Stomach (tissue), 4 donors: ENCODE data around the gene PRLR.

Source experiments
- EP300 ChIP-seq: sonication (generic); formaldehyde crosslinking; IDR thresholded peaks from one replicate; pipeline ENCODE4 v1.6.1; 2017; ENCODE audit warnings: antibody characterized with exemption
- POLR2A ChIP-seq, 4 donors: fragments of 450-650 bp; IDR thresholded peaks; one replicate each; pipeline ENCODE4 v1.6.1; 2016; ENCODE audit warnings: antibody characterized with exemption in 4 of 4, control low read depth in 2 of 4, mild to moderate bottlenecking in 1 of 4, moderate library complexity in 1 of 4
- TF ChIP-seq, protein P1 (sequence below), 7 experiments: fragments of 450-650 bp in 4 of 7; fragments of 200-600 bp in 3 of 7; sonication (generic) in 3 of 7; IDR thresholded peaks; one replicate each; pipeline ENCODE4 v1.5.1; 2016 to 2019; ENCODE audit warnings: antibody characterized with exemption in 7 of 7, control low read depth in 2 of 7, mild to moderate bottlenecking in 1 of 7

DNA sequence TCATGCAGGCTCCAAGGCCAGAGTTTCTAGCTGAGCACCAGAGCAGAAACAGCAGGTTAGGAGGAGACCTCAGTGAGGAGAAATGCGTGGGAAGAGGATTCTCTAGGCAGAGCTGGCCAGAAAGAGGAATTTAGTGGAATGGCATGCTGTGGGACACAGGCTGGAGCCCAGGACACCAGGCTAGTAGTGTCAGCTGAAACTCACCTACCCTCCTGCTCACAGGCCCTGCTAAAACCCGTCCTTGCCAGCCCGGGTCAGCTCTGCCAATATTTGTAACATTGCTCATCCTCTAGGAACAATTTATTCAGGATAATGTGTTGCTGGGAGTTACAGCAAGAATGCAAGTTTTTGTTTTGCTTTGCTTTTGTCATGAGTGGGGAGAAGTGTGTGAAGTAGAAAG, 142.3 kb downstream of the PRLR start:
- TF ChIP-seq, protein P1, sequence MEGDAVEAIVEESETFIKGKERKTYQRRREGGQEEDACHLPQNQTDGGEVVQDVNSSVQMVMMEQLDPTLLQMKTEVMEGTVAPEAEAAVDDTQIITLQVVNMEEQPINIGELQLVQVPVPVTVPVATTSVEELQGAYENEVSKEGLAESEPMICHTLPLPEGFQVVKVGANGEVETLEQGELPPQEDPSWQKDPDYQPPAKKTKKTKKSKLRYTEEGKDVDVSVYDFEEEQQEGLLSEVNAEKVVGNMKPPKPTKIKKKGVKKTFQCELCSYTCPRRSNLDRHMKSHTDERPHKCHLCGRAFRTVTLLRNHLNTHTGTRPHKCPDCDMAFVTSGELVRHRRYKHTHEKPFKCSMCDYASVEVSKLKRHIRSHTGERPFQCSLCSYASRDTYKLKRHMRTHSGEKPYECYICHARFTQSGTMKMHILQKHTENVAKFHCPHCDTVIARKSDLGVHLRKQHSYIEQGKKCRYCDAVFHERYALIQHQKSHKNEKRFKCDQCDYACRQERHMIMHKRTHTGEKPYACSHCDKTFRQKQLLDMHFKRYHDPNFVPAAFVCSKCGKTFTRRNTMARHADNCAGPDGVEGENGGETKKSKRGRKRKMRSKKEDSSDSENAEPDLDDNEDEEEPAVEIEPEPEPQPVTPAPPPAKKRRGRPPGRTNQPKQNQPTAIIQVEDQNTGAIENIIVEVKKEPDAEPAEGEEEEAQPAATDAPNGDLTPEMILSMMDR (IDR thresholded peaks at IDR 0.05), result no peak
- no peak for TF ChIP-seq POLR2A (IDR thresholded peaks at IDR 0.05)
- TF ChIP-seq EP300, result no peak
